Glutamatergic neuron (in vitro differentiated cells): ENCODE results near the gene ITGA8. TPM values are rescaled to one million over a fixed set of nuclear protein-coding genes. Genes with fewer than 3 reads are reported as not detected.
"Not testable (repeated sequence)": the region's sequence is repeated elsewhere in the genome, so short reads cannot be mapped to it uniquely, and the experiment has no call there.

Experiments used
- DNase-seq: peaks from one replicate; pipeline ENCODE4 v3.0.0; 2022
- H3K27ac Mint-ChIP-seq: one replicate; pipeline ENCODE4 v1.8.0; 2020; ENCODE audit warnings: mild to moderate bottlenecking, mixed read lengths, inconsistent platforms; ENCODE audit not compliant: unreplicated experiment
- H3K27me3 Mint-ChIP-seq: one replicate; pipeline ENCODE4 v1.8.0; 2020; ENCODE audit warnings: mild to moderate bottlenecking, moderate library complexity, mixed read lengths, inconsistent platforms; ENCODE audit not compliant: unreplicated experiment
- H3K36me3 Mint-ChIP-seq: one replicate; pipeline ENCODE4 v1.8.0; 2020; ENCODE audit warnings: mild to moderate bottlenecking, mixed read lengths, inconsistent platforms; ENCODE audit not compliant: unreplicated experiment
- H3K4me1 Mint-ChIP-seq: one replicate; pipeline ENCODE4 v1.8.0; 2020; ENCODE audit warnings: mild to moderate bottlenecking, low read depth, mixed read lengths, inconsistent platforms; ENCODE audit not compliant: unreplicated experiment
- H3K4me3 Mint-ChIP-seq: one replicate; pipeline ENCODE4 v1.8.0; 2020; ENCODE audit warnings: mild to moderate bottlenecking, mixed read lengths, inconsistent platforms; ENCODE audit not compliant: unreplicated experiment
- H3K9me3 Mint-ChIP-seq: one replicate; pipeline ENCODE4 v1.8.0; 2020; ENCODE audit warnings: mild to moderate bottlenecking, moderate library complexity, mixed read lengths, inconsistent platforms; ENCODE audit not compliant: unreplicated experiment
- CTCF ChIP-seq: fragments of 200-600 bp; sonication (generic); IDR thresholded peaks from one replicate; pipeline ENCODE4 v1.5.0; 2021; ENCODE audit not compliant: partially characterized antibody, unreplicated experiment
- total RNA-seq: library from RNA; stranded (reverse); fragmentation: NEBNext Ultra II Directional; extraction: Animal tissue kit (Norgen Biotek cat#: 25700); gene quantifications from one replicate; pipeline ENCODE4 v1.2.1, GENCODE V29; 2021; ENCODE audit not compliant: unreplicated experiment

The ITGA8 gene
- total RNA-seq, 1 donor from 2014 or later, result 0.93 TPM

- no peaks in the 10 kb centered on the region for H3K4me1 Mint-ChIP-seq
- DNase-seq, result no peak
- no peak overlapping the region for H3K4me3 Mint-ChIP-seq
- no peaks in the 10 kb centered on the region for H3K36me3 Mint-ChIP-seq
- H3K27me3 Mint-ChIP-seq, result no peaks in the 10 kb centered on the region
- no peak for TF ChIP-seq CTCF
- no peak overlapping the region for H3K27ac Mint-ChIP-seq
- no peaks in the 10 kb centered on the region for H3K9me3 Mint-ChIP-seq
These were observed 68.5 kb downstream of the ITGA8 start for GRCh38 chr10:15651175-15651574.

GRCh38 chr10:15642095-15642494, 77.6 kb downstream of the ITGA8 start:
- no peaks in the 10 kb centered on the region for H3K27me3 Mint-ChIP-seq
- no peak for TF ChIP-seq CTCF
- no peak overlapping the region for H3K4me3 Mint-ChIP-seq
- DNase-seq, result no peak
- no peaks in the 10 kb centered on the region for H3K9me3 Mint-ChIP-seq
- H3K36me3 Mint-ChIP-seq, result no peaks in the 10 kb centered on the region
- no peaks in the 10 kb centered on the region for H3K4me1 Mint-ChIP-seq
- no peak overlapping the region for H3K27ac Mint-ChIP-seq

GRCh38 chr10:15640536-15641085, 79.1 kb downstream of the ITGA8 start:
- no peak for TF ChIP-seq CTCF
- H3K9me3 Mint-ChIP-seq, result no peaks in the 10 kb centered on the region
- no peak for DNase-seq
- H3K36me3 Mint-ChIP-seq, result no peaks in the 10 kb centered on the region
- H3K27ac Mint-ChIP-seq, result no peak overlapping the region
- no peaks in the 10 kb centered on the region for H3K27me3 Mint-ChIP-seq
- peaks cover 5% of the 10 kb centered on the region for H3K4me1 Mint-ChIP-seq
- H3K4me3 Mint-ChIP-seq, result no peak overlapping the region

GRCh38 chr10:15636446-15636845, 83.3 kb downstream of the ITGA8 start:
- peaks cover 2% of the 10 kb centered on the region for H3K9me3 Mint-ChIP-seq
- TF ChIP-seq CTCF, result no peak
- H3K27ac Mint-ChIP-seq, result no peak overlapping the region
- peaks cover 11% of the 10 kb centered on the region for H3K4me1 Mint-ChIP-seq
- DNase-seq, result no peak
- H3K4me3 Mint-ChIP-seq, result no peak overlapping the region
- no peaks in the 10 kb centered on the region for H3K36me3 Mint-ChIP-seq
- H3K27me3 Mint-ChIP-seq, result no peaks in the 10 kb centered on the region

GRCh38 chr10:15632456-15633091, 87.1 kb downstream of the ITGA8 start:
- H3K4me3 Mint-ChIP-seq, result no peak overlapping the region
- H3K9me3 Mint-ChIP-seq, result peaks cover 2% of the 10 kb centered on the region
- peak overlapping the region; percentile 62 for H3K27ac Mint-ChIP-seq
- H3K27me3 Mint-ChIP-seq, result no peaks in the 10 kb centered on the region
- no peak for TF ChIP-seq CTCF
- DNase-seq, result peak; percentile 32
- peaks cover 11% of the 10 kb centered on the region for H3K4me1 Mint-ChIP-seq
- H3K36me3 Mint-ChIP-seq, result peaks cover 3% of the 10 kb centered on the region

- not testable (repeated sequence) for H3K4me1 Mint-ChIP-seq, DNase-seq, H3K36me3 Mint-ChIP-seq, H3K27me3 Mint-ChIP-seq, H3K27ac Mint-ChIP-seq, H3K4me3 Mint-ChIP-seq, H3K9me3 Mint-ChIP-seq
These were observed 88.5 kb downstream of the ITGA8 start for GRCh38 chr10:15631205-15631604.
